ENCODE data around the gene SLC7A6. TPM values are rescaled to one million over a fixed set of nuclear protein-coding genes. Genes with fewer than 3 reads are reported as not detected.
A peak's percentile ranks its signal among the peaks of the same experiment; 100 is the strongest.

The SLC7A6 gene
- total and polyA plus RNA-seq, 2 of the 13 experiments (the other 11 are each of a cell fraction or from before 2014, with no cell fraction given), result 35.8 to 70.8 TPM

- peak; percentile 99 for TF ChIP-seq CREB3 (CRISPR knock-in tag; IDR thresholded peaks at IDR 0.05)
- TF ChIP-seq ZNF432 (CRISPR knock-in tag; IDR thresholded peaks at IDR 0.05; ENCODE audit: borderline replicate concordance), result no peak
- no peak; the same call in 1 of the 2 replicates for TF ChIP-seq KDM1A (CRISPR knock-in tag; IDR thresholded peaks at IDR 0.05)
- peak; percentile 100 for TF ChIP-seq ZMAT3 (CRISPR knock-in tag; conservative IDR thresholded peaks at IDR 0.05)
- TF ChIP-seq ZNF251 (CRISPR knock-in tag; IDR thresholded peaks at IDR 0.05), result no peak; the same call in 1 of the 2 replicates
- peak; percentile 98 for TF ChIP-seq ZNF567 (CRISPR knock-in tag; IDR thresholded peaks at IDR 0.05; ENCODE audit: borderline replicate concordance)
- TF ChIP-seq REST (IDR thresholded peaks at IDR 0.05; ENCODE audit: borderline replicate concordance in 1 of 2, low read depth in 1 of 2, low read length in 2 of 2), result peak in 1 of 2 experiments; percentile 71; a peak in 1 of 4 replicates
- TF ChIP-seq NR0B2 (CRISPR knock-in tag; IDR thresholded peaks at IDR 0.05), result peak; percentile 99
- peak; percentile 98 for TF ChIP-seq MYNN (CRISPR knock-in tag; IDR thresholded peaks at IDR 0.05; ENCODE audit: low read depth)
- peak; percentile 49; the same call in 1 of the 2 replicates for TF ChIP-seq CEBPG (CRISPR knock-in tag; IDR thresholded peaks at IDR 0.05)
- peak; percentile 91 for TF ChIP-seq ZNF292 (CRISPR knock-in tag; IDR thresholded peaks at IDR 0.05; ENCODE audit: borderline replicate concordance, low read depth)
- TF ChIP-seq ZNF446 (CRISPR knock-in tag; IDR thresholded peaks at IDR 0.05), result peak; percentile 99
- TF ChIP-seq SIX1 (CRISPR knock-in tag; IDR thresholded peaks at IDR 0.05; ENCODE audit: borderline replicate concordance), result peak; percentile 82; the same call in 1 of the 2 replicates
- no peak for TF ChIP-seq SRSF4 (IDR thresholded peaks at IDR 0.05; ENCODE audit: low read depth, low read length, poor library complexity, severe bottlenecking)
- TF ChIP-seq ZNF281 (CRISPR knock-in tag; IDR thresholded peaks at IDR 0.05; ENCODE audit: borderline replicate concordance), result peak; percentile 84
- TF ChIP-seq ZNF296 (CRISPR knock-in tag; conservative IDR thresholded peaks at IDR 0.05), result peak; percentile 90
- TF ChIP-seq MAFK (conservative IDR thresholded peaks at IDR 0.05 in 1 of 2, IDR thresholded peaks at IDR 0.05 in 1 of 2; ENCODE audit: low read length in 2 of 2), result no peak
- peak; percentile 56 for TF ChIP-seq ZEB1 (IDR thresholded peaks at IDR 0.05; ENCODE audit: insufficient replicate concordance, low read depth)
- no peak for TF ChIP-seq MBNL3 (CRISPR knock-in tag; conservative IDR thresholded peaks at IDR 0.05)
These were observed 46.6 kb downstream of the SLC7A6 start, which contains the start of the genes PRMT7 and SLC7A6OS (continued) for GRCh38 chr16:68310774-68311511.
